ENCODE data around the gene CRTAP.
"Not testable (repeated sequence)": the region's sequence is repeated elsewhere in the genome, so short reads cannot be mapped to it uniquely, and the experiment has no call there.

The CRTAP gene

DNA sequence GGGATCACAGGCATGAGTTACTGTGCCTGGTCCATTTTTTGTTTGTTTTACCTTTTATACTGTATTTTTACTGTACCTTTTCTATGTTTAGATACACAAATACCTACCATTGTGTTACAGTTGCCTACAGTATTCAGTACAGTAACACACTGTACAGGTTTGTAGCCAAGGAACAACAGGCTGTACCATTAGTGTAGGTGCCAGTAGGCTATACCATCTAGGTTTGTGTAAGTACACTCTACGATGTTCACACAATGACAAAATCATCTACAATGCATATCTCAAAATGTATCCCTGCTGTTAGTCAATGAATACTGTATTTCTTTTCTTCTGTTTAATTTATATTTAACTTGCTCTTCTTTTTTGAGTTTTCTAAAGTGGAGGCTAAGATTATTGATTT, 67.8 kb downstream of the CRTAP start:
- not testable (repeated sequence) for DNase-seq

DNA sequence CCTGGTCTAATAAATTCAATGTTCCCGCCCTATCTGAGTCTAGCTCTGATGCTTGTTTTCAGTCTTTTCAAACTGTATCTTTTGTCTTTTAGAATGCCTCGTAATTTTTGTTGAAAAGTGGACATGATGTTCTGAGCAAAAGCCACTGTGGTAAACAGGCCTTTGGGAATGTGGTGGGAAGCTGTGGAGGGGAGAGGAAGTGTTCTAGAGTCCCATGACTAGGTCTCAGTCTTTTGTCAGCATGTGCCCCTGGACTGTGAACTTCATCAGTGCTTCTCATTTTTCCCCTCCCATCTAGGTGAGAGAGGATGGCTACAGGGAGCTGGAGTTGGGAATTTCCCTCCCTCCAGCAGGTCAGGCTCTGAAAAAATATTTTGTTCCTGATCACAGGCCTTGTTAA, 71.0 kb downstream of the CRTAP start:
- DNase-seq: no peak

DNA sequence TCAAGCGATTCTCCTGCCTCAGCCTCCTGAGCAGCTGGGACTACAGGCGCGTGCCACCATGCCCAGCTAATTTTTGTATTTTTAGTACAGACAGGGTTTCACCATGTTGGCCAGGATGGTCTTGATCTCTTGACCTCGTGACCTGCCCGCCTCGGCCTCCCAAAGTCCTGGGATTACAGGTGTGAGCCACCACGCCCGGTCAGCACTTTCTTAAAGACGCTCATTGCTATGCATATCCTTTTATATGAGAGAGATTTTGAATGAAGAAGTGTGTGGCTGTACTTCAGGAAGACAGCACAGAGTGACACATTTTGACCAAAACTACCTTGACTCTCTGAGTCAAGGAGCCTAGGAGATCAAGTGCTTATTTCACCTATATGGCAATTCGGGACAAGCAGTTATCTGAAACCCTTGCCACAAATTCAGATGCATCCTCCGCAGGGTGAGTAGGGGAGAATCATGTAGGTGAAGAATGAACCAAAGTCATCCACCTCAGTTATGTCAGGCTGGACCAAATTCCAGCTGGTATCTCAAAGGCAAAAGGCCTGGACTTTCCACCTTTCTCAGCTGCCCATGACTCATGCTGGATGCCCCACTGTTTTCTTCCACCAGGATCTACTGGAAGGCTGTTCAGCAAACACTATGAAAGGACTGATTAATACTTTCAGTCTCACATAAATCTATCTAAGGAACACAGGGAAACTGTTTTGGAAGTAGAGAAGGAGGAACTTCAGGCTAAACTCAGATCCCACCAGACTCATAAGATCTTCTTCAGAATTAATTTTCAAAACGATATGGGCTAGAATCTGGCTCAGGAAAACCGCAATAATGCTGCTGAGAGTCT, 72.9 kb downstream of the CRTAP start:
- no peak for DNase-seq

DNA sequence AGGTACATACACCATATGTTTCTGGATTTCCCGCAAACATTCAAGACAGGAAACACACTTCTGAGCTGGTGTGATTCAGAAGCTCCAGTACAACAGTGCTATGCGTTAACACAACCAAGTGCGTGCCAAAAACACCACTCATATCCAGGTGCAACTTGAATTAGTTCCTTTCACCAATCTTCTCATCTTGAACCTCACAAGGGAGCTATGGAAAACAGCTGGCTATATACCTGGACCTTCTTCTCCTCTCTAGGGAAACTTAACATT, 73.5 kb downstream of the CRTAP start:
- DNase-seq: no peak

DNA sequence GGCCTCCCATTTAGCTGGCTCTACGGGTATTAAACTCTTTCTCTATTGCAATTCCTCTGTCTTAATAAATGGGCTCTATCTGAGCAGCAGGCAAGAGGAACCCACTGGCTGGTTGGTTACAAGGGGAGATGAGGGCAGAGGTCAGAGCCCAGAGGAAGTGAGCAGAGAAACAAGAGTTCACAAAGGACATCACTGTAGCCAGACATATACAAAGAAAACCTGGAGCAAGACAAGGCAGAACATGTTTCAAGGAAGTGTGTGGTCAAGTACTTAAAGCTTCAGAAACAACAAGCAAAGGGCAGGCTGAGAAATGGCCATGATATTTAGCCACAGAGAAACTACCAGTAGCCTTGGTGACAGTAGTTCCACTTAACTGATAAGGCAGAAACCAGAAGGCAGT, 80.5 kb downstream of the CRTAP start:
- DNase-seq: no peak

DNA sequence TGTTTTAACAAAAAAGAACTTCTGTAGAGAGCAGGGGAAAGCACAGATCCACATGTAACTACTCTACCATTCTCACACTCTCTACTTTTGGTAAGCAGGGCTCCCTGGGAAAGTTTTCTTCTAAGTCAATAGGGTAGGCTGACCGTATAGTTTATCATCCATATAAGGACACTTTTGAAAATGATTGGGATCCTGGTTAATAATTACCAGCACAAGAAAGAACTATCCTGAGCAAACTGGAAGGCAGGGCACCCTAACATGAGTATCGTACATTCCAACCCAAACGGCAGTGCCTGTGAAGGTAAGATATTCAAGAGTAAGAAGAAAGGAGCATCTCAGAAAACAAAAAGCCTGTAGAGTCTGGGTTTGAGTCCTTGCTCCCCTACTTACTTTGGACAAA, 82.7 kb downstream of the CRTAP start:
- DNase-seq: no peak

Measured in NCI-H2107 (cell line).